NCI-H226 (cell line): Measurements from ENCODE around the gene ZNF519.
A peak's percentile ranks its signal among the peaks of the same experiment; 100 is the strongest.

Source experiments
- DNase-seq: peaks from one replicate; pipeline ENCODE4 v3.0.0-alpha.2; 2015

Gene ZNF519

DNA sequence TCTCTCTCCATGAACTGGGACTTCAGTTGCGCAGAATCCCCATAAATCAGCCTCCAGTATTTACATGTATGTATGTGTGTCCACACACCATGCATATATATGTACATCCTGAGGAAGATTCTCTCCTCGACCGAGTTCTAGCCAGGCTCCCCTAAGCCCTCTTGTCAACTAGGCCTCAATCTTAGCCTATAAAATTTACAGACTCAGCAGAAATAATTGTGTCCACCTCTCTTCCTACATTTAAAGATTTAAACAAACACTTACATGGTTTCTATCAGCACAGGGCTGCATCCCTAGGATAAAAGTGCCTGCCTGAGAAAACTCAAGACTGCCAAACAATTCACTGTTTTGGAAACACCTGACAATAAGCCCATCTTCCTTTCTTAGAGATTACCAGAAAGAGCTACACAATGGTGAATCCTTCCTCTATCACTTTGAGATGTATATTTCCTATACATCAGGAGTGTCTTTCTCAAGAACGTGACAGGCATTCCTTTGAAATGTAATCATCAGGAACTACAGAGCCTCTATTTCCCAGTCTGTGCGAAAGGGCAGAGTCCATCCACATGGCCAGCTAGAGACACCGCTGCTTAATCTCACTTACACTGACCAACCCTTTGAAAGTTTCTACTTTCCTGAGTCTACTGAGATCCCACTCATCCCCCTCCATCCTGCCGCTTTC is 39.5 kb downstream of the ZNF519 start:
- no peak for DNase-seq

DNA sequence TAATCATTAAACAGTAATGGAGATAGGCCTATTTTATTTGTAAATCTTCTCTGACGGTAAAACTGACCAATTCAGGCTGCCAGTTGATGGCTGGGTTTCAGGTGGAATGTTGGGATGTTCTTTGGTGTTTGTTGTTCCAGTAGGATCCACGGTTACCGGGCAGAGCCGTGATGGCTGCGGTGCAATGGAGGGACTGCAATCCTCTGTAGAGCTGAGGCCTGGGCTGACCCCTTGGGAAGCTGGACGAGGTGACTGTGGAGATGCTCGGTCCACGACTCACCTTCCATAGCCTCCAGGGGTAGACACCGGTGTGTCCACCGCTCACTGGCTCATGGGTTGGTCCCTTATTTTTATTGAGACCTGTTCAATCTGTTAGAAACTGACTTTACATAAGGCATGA is 42.5 kb downstream of the ZNF519 start:
- DNase-seq = peak; percentile 36

DNA sequence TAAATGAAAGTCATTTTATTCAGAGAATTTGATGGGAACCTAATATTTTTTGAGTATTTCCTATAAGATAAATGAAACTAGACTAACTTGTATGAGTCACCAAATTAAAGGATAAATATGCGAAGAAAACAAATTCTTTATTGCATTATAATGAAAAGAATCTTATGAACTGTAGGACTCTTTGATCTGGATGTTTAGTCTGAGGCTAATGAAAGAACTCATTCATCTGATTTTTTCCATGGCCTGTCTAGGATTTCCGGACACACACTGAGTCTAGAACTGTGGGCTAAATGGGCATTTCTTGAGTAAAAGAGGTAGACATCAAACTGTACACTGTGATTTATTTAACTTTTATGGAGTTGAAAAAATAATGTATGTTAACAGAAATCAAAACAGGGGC is 43.0 kb downstream of the ZNF519 start:
- DNase-seq = no peak

DNA sequence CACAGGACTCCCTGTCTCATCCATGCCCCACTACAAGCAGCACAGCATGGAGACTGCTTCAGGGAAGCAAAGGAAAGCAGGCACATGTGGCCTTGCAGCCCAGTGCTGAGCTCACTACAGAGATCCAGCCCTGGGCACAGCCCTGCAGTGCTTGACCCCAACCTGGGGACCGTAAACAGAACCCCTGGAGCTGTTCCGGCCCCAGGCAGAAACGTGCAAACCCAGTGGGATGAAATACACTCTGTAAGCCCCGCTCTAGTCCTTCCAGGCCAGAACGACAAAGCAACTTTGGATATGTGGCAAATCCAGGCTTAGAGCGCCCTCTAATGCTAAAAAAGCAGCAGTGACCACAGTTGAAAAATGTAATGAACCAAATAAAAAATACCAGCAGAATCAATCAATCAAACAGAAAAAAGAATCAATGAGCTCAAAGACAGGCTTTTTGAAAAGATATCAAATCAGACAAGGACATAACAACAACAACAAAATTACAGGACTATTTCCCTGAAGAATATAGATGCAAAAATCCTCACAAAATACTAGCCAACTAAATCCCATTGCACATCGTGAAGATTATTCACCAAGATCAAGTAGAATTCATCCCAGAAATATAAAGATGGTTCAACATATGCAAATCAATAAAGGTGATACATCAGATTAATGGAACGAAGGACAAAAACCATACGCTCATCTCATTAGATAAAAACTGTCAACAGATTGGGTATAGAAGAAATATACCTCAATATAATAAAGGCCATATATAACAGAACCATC is 45.6 kb downstream of the ZNF519 start:
- peak; percentile 8 for DNase-seq

DNA sequence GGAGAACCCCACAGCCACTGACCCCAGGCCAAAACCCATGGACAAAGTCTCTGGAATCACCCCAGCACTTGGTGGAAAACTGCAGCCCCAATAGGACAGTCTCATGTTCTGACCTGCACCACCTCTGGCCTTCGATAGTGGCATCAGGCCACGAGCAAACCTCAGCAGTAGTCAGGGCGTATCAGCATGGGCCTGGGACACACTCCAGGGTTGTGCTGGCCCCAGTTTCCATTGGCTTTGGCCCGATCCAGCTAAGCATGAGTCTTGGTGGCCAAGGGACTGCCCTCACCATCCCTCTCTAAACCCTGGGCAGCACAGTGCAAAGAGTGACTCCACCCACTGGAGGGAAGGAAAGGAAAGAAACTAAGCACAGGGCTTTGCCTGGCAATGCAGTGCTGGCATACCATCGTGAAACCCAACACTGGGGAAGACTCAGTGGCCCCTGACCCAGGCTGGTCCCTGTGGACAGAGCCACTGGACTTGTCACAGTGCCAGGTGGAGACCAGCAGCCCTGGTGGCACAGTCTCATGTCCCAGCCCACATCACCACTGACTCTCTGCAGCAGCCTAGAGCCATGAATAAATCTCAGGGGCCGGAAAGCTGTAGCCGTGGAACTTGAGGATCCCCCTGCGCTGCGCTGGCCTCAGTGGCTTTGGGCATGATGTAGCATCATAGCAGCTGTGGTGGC is 46.3 kb downstream of the ZNF519 start:
- DNase-seq = no peak

DNA sequence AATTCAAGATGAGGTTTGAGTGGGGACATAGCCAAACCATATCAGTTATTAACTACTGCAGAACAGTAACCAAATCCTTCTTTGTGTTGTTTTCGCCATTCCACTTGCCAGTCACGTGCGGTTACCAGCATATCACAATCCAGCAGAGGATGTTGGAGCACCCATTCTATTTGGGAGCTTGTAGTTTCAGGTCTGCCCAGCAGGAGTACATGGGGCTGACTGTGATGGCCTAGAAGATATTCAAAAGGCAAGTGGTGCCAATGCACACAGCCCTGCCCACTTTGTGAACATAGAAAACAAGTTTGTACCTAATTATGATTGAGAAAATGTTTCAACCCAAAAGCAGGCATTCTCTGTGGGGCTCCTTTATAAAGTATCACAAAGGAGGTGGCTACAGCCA is 57.0 kb downstream of the ZNF519 start:
- DNase-seq = no peak

DNA sequence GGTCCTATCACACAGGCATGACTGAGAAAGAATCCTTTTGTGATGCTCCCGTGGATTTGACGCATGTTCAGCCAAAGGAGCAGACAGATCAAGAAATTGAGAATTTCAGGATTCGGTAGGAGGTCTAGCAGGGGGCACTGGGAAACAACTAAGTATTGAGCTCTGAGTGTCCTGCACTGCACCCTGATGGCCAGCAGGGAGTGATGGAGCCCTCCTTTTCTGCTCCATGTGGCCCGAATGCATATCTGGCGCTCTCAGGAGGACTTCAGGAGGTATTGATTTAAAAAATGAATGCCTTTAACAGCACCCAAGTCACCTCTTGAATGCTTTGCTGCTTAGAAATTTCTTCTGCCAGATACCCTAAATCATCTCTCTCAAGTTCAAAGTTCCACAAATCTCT is 58.0 kb downstream of the ZNF519 start:
- DNase-seq = no peak

DNA sequence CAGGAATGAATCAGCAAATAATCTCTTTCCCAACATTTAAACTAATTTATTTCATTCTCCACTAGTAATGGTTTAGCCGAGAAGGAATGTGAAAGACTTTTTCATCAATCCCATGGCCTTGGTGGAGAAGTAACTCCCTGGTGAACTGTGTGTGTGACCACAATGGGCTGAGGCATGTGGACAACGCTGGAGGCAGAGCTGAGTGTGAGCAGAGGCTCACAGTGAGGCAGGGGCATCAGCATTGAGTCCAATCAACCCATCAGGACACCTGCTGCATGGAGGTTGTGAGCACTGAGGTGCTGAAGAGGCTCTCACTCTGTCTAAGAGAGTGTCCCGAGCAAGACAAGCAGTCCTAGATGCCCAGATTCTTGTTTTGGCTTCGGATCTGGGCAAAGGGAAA is 78.6 kb downstream of the ZNF519 start:
- DNase-seq = no peak
